Uterus (tissue), 4 donors: ENCODE results near the gene NTN4. TPM values are rescaled to one million over a fixed set of nuclear protein-coding genes. Genes with fewer than 3 reads are reported as not detected.

Source experiments
- DNase-seq, 2 donors: peaks; one replicate each; pipeline ENCODE4 v3.0.0-alpha.2; 2019 to 2020
- H3K27ac ChIP-seq, 2 donors: fragments of 200-600 bp; sonication (generic); 1 replicate in 1 of 2; 2 replicates in 1 of 2; pipeline ENCODE4 v1.5.1; 2016 to 2018
- H3K27me3 ChIP-seq, 2 donors: fragments of 200-600 bp; sonication (generic); one replicate each; pipeline ENCODE4 v1.5.1; 2018 to 2019; ENCODE audit warnings: control low read depth in 1 of 2
- H3K36me3 ChIP-seq, 2 donors: fragments of 200-600 bp; sonication (generic); one replicate each; pipeline ENCODE4 v1.5.1; 2019; ENCODE audit warnings: control low read depth in 1 of 2
- H3K4me1 ChIP-seq, 2 donors: fragments of 200-600 bp; sonication (generic); one replicate each; pipeline ENCODE4 v1.5.1; 2018 to 2019; ENCODE audit warnings: control low read depth in 1 of 2
- H3K4me3 ChIP-seq, 2 donors: fragments of 200-600 bp; sonication (generic); 1 replicate in 1 of 2; 2 replicates in 1 of 2; pipeline ENCODE4 v1.5.1; 2018 to 2019; ENCODE audit warnings: mild to moderate bottlenecking in 1 of 2
- H3K9me3 ChIP-seq, 2 donors: fragments of 200-600 bp; sonication (generic); one replicate each; pipeline ENCODE4 v1.5.1; 2019; ENCODE audit warnings: control low read depth in 1 of 2
- POLR2A ChIP-seq, 2 donors: fragments of 450-650 bp; IDR thresholded peaks; one replicate each; pipeline ENCODE4 v1.6.1; 2016; ENCODE audit warnings: antibody characterized with exemption in 2 of 2, mild to moderate bottlenecking in 1 of 2, moderate library complexity in 1 of 2
- intact Hi-C: fragments of 100-400 bp; cut with DNase I; formaldehyde crosslinking; loops from one replicate; pipeline ENCODE4 v1.15.1; 2023; ENCODE audit warnings: low total_unique reads
- total RNA-seq, 4 donors: library from RNA; depleted of rRNA in 3 of 4; stranded (reverse); fragments of >200 nt in 3 of 4; gene quantifications; one replicate each; pipeline versions ENCODE4 v1.1.0 to v1.2.4, GENCODE V29; 2014 to 2023
- TF ChIP-seq, protein P1 (sequence below), 4 experiments: fragments of 200-600 bp in 2 of 4; fragments of 450-650 bp in 2 of 4; sonication (generic) in 2 of 4; IDR thresholded peaks; one replicate each; pipeline ENCODE4 v1.5.1; 2016 to 2019; ENCODE audit warnings: antibody characterized with exemption in 4 of 4, mild to moderate bottlenecking in 2 of 4, moderate library complexity in 1 of 4
- donor health status: DM: yes; HTN: yes; CAD: no.

The NTN4 gene
- total RNA-seq, 4 donors from 2014 or later: 16.6 to 86.8 (median 28.2) TPM

DNA sequence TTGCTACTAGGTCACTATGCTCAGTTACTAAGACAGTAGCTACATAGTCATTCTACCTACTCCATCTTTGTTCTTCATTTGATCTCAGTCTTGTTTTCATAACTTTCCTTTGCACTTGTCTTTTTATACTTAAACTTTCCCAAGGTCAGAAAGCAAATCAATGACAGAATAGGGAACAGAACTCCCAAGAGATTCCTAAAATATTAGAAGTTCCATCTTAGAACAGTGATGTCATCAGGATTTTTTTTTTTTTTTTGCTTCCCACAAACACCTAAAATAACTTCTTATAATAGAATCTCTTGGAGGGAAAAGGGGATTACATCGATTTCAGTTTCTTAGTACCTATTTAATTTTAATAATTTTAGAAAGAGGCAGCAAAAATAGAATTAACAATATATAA lies 65.8 kb downstream of the NTN4 start:
- no peaks in the 10 kb centered on the region for H3K36me3 ChIP-seq
- no peaks in the 10 kb centered on the region for H3K9me3 ChIP-seq
- H3K27me3 ChIP-seq: no peaks in the 10 kb centered on the region
- intact Hi-C loops: no loop called here
- H3K4me3 ChIP-seq: no peak overlapping the region
- no peak overlapping the region for H3K27ac ChIP-seq
- H3K4me1 ChIP-seq: no peaks in the 10 kb centered on the region
- DNase-seq: no peak
- TF ChIP-seq, protein P1, sequence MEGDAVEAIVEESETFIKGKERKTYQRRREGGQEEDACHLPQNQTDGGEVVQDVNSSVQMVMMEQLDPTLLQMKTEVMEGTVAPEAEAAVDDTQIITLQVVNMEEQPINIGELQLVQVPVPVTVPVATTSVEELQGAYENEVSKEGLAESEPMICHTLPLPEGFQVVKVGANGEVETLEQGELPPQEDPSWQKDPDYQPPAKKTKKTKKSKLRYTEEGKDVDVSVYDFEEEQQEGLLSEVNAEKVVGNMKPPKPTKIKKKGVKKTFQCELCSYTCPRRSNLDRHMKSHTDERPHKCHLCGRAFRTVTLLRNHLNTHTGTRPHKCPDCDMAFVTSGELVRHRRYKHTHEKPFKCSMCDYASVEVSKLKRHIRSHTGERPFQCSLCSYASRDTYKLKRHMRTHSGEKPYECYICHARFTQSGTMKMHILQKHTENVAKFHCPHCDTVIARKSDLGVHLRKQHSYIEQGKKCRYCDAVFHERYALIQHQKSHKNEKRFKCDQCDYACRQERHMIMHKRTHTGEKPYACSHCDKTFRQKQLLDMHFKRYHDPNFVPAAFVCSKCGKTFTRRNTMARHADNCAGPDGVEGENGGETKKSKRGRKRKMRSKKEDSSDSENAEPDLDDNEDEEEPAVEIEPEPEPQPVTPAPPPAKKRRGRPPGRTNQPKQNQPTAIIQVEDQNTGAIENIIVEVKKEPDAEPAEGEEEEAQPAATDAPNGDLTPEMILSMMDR (IDR thresholded peaks at IDR 0.05): no peak
- TF ChIP-seq POLR2A (IDR thresholded peaks at IDR 0.05): no peak

DNA sequence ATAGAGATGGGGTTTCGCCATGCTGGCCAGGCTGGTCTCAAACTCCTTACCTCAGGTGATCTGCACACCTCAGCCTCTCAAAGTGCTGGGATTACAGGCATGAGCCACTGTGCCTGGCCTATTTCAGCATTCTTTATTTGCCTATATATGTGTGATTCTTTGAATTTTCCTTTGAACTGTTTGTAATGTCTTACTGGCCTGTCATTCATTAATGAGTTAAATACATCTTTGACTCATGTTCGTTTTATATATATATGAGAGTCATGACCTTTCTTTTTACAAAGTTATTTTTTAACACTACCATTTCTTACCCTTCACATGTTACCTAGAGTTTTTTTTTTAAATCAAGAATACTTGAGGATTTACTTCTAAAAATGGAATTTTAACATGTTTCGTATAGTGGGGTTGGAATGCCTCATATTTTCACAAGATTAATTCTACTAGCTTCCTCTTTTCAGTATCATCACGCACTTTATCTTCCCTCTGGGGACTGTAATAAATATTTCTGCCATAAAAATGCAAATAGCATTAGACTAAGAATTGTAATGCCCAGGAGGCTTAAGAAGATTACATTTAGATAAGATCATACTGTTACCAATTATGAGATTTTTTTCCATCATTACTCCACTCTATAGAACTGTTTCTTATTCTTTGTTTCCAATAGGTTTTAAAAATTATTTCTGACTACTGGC lies 66.7 kb downstream of the NTN4 start:
- intact Hi-C loops: no loop called here
- Histone ChIP-seq H3K27me3 (no peaks in the 10 kb centered on the region), H3K4me1 (no peaks in the 10 kb centered on the region), H3K36me3 (no peaks in the 10 kb centered on the region), H3K27ac (no peak overlapping the region), H3K9me3 (no peaks in the 10 kb centered on the region), H3K4me3 (no peak overlapping the region)
- no peak for DNase-seq
- TF ChIP-seq POLR2A (IDR thresholded peaks at IDR 0.05): no peak
- TF ChIP-seq, protein P1 (IDR thresholded peaks at IDR 0.05): no peak

DNA sequence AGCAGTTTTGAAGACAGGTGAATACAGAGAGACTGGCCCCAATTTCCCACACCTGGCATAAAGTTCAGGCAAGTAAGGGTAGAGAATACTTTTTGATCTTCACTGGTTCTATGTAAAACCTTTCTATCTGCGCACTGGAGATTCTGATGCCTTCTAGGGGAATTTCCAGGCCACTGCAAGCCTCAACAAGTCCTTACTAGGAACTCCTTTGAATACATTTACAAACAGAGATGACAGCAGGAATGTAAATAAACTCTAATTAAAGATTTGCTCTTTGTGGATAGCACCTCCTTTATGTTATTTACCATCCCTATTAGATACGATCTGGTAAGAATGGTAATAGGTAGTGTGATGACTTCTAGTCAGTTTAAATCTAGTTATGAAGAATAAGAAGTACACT lies 69.2 kb downstream of the NTN4 start:
- intact Hi-C loops: no loop called here
- no peaks in the 10 kb centered on the region for H3K36me3 ChIP-seq
- no peak overlapping the region for H3K27ac ChIP-seq
- H3K27me3 ChIP-seq: no peaks in the 10 kb centered on the region
- no peak for DNase-seq
- no peaks in the 10 kb centered on the region for H3K4me1 ChIP-seq
- H3K9me3 ChIP-seq: no peaks in the 10 kb centered on the region
- H3K4me3 ChIP-seq: no peak overlapping the region
- no peak for TF ChIP-seq POLR2A (IDR thresholded peaks at IDR 0.05)

DNA sequence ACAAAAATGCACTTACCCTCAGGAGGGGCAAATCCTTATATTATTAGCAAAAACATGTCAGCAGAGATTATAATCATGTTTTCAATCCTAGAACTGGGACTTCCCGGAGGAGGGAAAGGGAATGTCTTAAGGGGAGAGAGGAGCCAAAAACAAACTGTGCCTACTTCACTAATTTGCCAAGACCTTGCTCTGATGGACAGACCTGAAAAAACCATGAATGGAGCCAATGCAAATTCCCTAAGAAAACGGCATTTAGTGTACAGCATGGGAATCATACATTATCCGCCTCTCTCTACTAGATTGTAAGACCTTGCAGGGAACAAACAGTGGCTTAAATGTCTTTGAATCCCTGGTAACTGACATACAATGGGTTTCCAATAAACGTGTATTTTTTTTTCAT lies 70.4 kb downstream of the NTN4 start:
- no peak for DNase-seq
- no peaks in the 10 kb centered on the region for H3K4me1 ChIP-seq
- no peaks in the 10 kb centered on the region for H3K27me3 ChIP-seq
- H3K27ac ChIP-seq: no peak overlapping the region
- no peaks in the 10 kb centered on the region for H3K36me3 ChIP-seq
- intact Hi-C loops: no loop called here
- no peak overlapping the region for H3K4me3 ChIP-seq
- no peaks in the 10 kb centered on the region for H3K9me3 ChIP-seq
- TF ChIP-seq, protein P1 (IDR thresholded peaks at IDR 0.05): no peak
- TF ChIP-seq POLR2A (IDR thresholded peaks at IDR 0.05): no peak

DNA sequence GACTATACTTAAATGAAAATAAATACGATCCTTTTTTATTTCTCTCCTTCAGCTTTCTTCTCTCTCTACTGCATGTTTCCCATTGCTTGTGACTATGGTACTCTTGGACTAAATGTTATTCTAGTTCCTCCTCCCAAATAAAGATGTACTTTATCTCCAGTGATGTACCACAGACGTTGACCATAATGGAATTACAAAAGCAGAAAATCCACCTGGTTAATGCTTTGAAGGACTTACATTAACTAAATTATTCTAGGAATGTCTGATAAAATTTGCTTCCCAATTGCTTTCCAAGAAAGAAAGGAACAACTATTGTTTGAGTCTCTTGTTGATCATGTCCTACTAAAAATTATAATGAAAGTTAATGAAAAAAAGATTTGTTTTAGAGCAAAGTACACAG lies 71.8 kb downstream of the NTN4 start:
- H3K4me3 ChIP-seq: no peak overlapping the region
- no peaks in the 10 kb centered on the region for H3K4me1 ChIP-seq
- DNase-seq: no peak
- no peak overlapping the region for H3K27ac ChIP-seq
- no peaks in the 10 kb centered on the region for H3K36me3 ChIP-seq
- no peaks in the 10 kb centered on the region for H3K27me3 ChIP-seq
- intact Hi-C loops: no loop called here
- TF ChIP-seq, protein P1 (IDR thresholded peaks at IDR 0.05): no peak
- TF ChIP-seq POLR2A (IDR thresholded peaks at IDR 0.05): no peak
- H3K9me3 ChIP-seq: no peaks in the 10 kb centered on the region
